KBM-7 (cell line): Measurements from ENCODE around the gene DIS3L.
A peak's percentile ranks its signal among the peaks of the same experiment; 100 is the strongest.

Source experiments
- DNase-seq: peaks from one replicate; pipeline ENCODE4 v3.0.0-alpha.2; 2015
- in situ Hi-C: fragments of 300-500 bp; cut with MboI; formaldehyde crosslinking; loops from 2 replicates; pipeline ENCODE4 v1.14.3; 2020; ENCODE audit warnings: low sequenced_read_pairs, low pct_unique_long_range_greater_than_20kb, mixed read lengths

DIS3L gene

GRCh38 chr15:66270932-66271331 lies 22.4 kb upstream of the DIS3L start:
- in situ Hi-C loops: no loop called here
- no peak for DNase-seq

- DNase-seq: no peak
- in situ Hi-C loops: no loop called here
Observed at GRCh38 chr15:66275352-66275751, 18.0 kb upstream of the DIS3L start.

GRCh38 chr15:66276546-66276945 lies 16.8 kb upstream of the DIS3L start:
- DNase-seq: no peak
- in situ Hi-C loops: no loop called here

GRCh38 chr15:66278056-66278455 lies 15.3 kb upstream of the DIS3L start:
- in situ Hi-C loops: no loop called here
- DNase-seq: no peak

GRCh38 chr15:66278671-66279070 lies 14.7 kb upstream of the DIS3L start:
- no peak for DNase-seq
- in situ Hi-C loops: no loop called here

GRCh38 chr15:66284271-66284670 lies 9.1 kb upstream of the DIS3L start:
- no peak for DNase-seq
- in situ Hi-C loops: no loop called here

- in situ Hi-C loops: no loop called here
- peak; percentile 80 for DNase-seq
Observed at GRCh38 chr15:66285533-66286280, 7.7 kb upstream of the DIS3L start.

GRCh38 chr15:66287461-66288057 lies 5.8 kb upstream of the DIS3L start:
- in situ Hi-C loops: no loop called here
- DNase-seq: peak; percentile 81

- in situ Hi-C loops: no loop called here
- no peak for DNase-seq
Observed at GRCh38 chr15:66288093-66288492, 5.3 kb upstream of the DIS3L start.

- no peak for DNase-seq
- in situ Hi-C loops: no loop called here
Observed at GRCh38 chr15:66288551-66289185, 4.7 kb upstream of the DIS3L start.

GRCh38 chr15:66290007-66290406 lies 3.4 kb upstream of the DIS3L start:
- in situ Hi-C loops: no loop called here
- no peak for DNase-seq

GRCh38 chr15:66290518-66290917 lies 2.9 kb upstream of the DIS3L start:
- no peak for DNase-seq
- in situ Hi-C loops: no loop called here

GRCh38 chr15:66291816-66292570 lies 1.4 kb upstream of the DIS3L start:
- no peak for DNase-seq
- in situ Hi-C loops: no loop called here

- DNase-seq: no peak
- in situ Hi-C loops: no loop called here
Observed at GRCh38 chr15:66292571-66293418, 573 bp upstream of the DIS3L start.

- DNase-seq: peak; percentile 87
- in situ Hi-C loops: no loop called here
Observed at GRCh38 chr15:66294157-66294931, 976 bp downstream of the DIS3L start.

- DNase-seq: peak; percentile 30
- in situ Hi-C loops: no loop called here
Observed at GRCh38 chr15:66294932-66295235, 1.5 kb downstream of the DIS3L start.

GRCh38 chr15:66296186-66296585 lies 2.8 kb downstream of the DIS3L start:
- no peak for DNase-seq

GRCh38 chr15:66298803-66299251 lies 5.5 kb downstream of the DIS3L start:
- no peak for DNase-seq
- in situ Hi-C loops: no loop called here

More at GRCh38 chr15:66296186-66296585, 2.8 kb downstream of the DIS3L start:
- in situ Hi-C loops: no loop called here
